Thoracic aorta (tissue), 2 donors: ENCODE data around the gene AWAT1. TPM values are rescaled to one million over a fixed set of nuclear protein-coding genes. Genes with fewer than 3 reads are reported as not detected.
"Not testable (repeated sequence)": the region's sequence is repeated elsewhere in the genome, so short reads cannot be mapped to it uniquely, and the experiment has no call there.

Source experiments
- ATAC-seq: fragments of 150-250 bp; one replicate; pipeline ENCODE4 v1.8.0; 2017; ENCODE audit warnings: low read depth; ENCODE audit not compliant: insufficient number of reproducible peaks, low FRiP score
- DNase-seq: peaks from one replicate; pipeline ENCODE4 v3.0.0-alpha.2; 2020; ENCODE audit warnings: low spot score
- H3K27ac ChIP-seq, 2 donors: fragments of 200-600 bp; sonication (generic); 1 replicate in 1 of 2; 2 replicates in 1 of 2; pipeline ENCODE4 v1.5.1; 2016; ENCODE audit warnings: mild to moderate bottlenecking in 2 of 2, moderate library complexity in 2 of 2
- H3K27me3 ChIP-seq: fragments of 200-600 bp; sonication (generic); replicated peaks from 2 replicates; pipeline ENCODE4 v1.6.0; 2016; ENCODE audit warnings: mild to moderate bottlenecking; ENCODE audit not compliant: insufficient read depth
- H3K36me3 ChIP-seq: fragments of 200-600 bp; sonication (generic); one replicate; pipeline ENCODE4 v1.5.1; 2016
- H3K4me1 ChIP-seq, 2 donors: fragments of 200-600 bp; sonication (generic); 1 replicate in 1 of 2; 2 replicates in 1 of 2; pipeline versions ENCODE4 v1.5.1 to v1.6.0; 2016; ENCODE audit warnings: low read depth in 2 of 2, mild to moderate bottlenecking in 1 of 2; ENCODE audit not compliant: control insufficient read depth in 1 of 2
- H3K4me3 ChIP-seq: fragments of 200-600 bp; sonication (generic); 2 replicates; pipeline ENCODE4 v1.5.1; 2016; ENCODE audit warnings: mild to moderate bottlenecking
- H3K9me3 ChIP-seq: fragments of 200-600 bp; sonication (generic); 2 replicates; pipeline ENCODE4 v1.5.1; 2016
- total RNA-seq, 2 donors: library from RNA; depleted of rRNA; stranded (reverse); fragments of >200 nt; gene quantifications; one replicate each; pipeline versions ENCODE4 v1.1.0 to v1.2.3, GENCODE V29; 2016
- TF ChIP-seq, protein P1 (sequence below): fragments of 200-600 bp; sonication (generic); IDR thresholded peaks from one replicate; pipeline ENCODE4 v1.5.1; 2019; ENCODE audit warnings: antibody characterized with exemption

Gene AWAT1
- total RNA-seq, 2 donors from 2014 or later, result not detected

DNA sequence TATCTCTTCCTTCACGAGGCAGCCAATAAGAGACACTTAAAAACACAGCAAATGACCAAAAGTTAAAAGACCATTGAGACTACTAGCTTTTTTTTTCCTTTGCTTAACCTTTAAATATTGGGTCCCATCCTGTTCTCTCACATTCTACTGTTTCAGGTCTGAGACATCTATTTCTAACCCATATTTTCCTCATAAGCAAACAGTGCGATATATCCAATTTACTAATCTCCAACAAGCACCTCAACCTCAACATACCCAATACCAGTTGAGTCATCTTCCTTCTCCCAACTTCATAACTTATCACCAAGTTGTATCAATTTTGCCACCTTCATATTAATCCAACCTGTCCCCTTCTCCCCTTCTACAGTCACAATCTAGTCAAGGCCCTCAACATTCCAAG, 7.0 kb downstream of the AWAT1 start:
- Histone ChIP-seq H3K4me3 (no peak overlapping the region), H3K36me3 (no peaks in the 10 kb centered on the region), H3K4me1 (no peaks in the 10 kb centered on the region), H3K9me3 (no peaks in the 10 kb centered on the region), H3K27ac (no peak overlapping the region), H3K27me3 (no peaks in the 10 kb centered on the region)
- no peak for ATAC-seq
- TF ChIP-seq, protein P1, sequence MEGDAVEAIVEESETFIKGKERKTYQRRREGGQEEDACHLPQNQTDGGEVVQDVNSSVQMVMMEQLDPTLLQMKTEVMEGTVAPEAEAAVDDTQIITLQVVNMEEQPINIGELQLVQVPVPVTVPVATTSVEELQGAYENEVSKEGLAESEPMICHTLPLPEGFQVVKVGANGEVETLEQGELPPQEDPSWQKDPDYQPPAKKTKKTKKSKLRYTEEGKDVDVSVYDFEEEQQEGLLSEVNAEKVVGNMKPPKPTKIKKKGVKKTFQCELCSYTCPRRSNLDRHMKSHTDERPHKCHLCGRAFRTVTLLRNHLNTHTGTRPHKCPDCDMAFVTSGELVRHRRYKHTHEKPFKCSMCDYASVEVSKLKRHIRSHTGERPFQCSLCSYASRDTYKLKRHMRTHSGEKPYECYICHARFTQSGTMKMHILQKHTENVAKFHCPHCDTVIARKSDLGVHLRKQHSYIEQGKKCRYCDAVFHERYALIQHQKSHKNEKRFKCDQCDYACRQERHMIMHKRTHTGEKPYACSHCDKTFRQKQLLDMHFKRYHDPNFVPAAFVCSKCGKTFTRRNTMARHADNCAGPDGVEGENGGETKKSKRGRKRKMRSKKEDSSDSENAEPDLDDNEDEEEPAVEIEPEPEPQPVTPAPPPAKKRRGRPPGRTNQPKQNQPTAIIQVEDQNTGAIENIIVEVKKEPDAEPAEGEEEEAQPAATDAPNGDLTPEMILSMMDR, result no peak
- no peak for DNase-seq

DNA sequence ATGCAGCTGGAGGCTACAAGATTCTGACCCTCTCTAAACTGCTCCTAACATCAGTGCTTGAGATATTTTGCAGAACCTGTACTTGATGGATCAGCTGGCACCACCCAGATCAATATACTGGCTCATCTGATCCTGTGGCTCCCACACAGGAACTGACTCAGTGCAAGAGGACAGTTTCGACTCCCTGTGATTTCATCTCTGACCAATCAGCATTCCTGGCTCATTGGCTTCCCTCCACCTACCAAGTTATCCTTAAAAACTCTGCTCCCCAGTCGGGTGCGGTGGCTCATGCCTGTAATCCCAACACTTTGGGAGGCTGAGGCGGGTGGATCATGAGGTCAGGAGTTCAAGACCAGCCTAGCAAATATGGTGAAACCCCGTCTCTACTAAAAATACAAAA, 9.1 kb downstream of the AWAT1 start:
- not testable (repeated sequence) for H3K27me3 ChIP-seq, H3K9me3 ChIP-seq, H3K4me1 ChIP-seq, DNase-seq, H3K27ac ChIP-seq, ATAC-seq, H3K36me3 ChIP-seq, H3K4me3 ChIP-seq

DNA sequence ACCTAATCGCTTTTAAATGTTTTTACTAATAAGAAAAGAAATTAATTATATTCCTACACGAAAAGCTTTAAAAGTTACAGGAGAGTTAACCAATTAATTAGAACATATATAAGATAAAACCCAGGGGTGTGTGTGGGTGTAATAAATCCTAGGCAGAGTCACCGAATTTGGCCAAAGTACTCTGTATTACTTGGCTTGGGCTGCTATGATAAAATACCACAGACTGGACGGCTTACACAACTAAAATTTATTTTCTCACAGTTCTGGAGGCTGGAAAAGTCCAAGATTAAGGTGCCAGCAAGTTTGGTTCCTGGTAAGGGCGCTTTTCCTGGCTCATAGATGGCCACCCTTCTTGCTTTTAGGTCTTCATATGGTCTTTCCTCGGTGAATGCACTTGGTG, 10.4 kb downstream of the AWAT1 start:
- no peak overlapping the region for H3K4me3 ChIP-seq
- no peaks in the 10 kb centered on the region for H3K27me3 ChIP-seq
- DNase-seq, result no peak
- H3K4me1 ChIP-seq, result no peaks in the 10 kb centered on the region
- no peaks in the 10 kb centered on the region for H3K9me3 ChIP-seq
- TF ChIP-seq, protein P1, result no peak
- no peak for ATAC-seq
- H3K36me3 ChIP-seq, result no peaks in the 10 kb centered on the region
- no peak overlapping the region for H3K27ac ChIP-seq

DNA sequence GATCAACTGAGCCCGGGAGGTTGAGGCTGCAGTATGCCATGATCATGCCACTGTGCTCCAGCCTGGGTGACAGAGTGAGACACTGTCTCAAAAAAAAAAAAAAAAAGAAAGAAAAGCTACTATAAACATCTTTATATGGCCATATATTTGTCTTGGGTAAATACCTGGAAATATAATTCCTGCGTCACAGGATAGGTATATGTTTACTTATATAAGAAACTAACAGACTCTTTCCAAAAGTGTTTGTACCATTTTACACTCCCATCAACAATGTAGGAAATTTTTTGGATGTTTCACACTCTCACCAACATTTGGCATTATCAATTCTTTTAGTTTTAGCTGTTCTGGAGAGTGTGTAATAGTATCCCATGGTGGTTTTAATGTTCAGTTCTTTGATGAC, 12.8 kb downstream of the AWAT1 start:
- H3K27me3 ChIP-seq, result no peaks in the 10 kb centered on the region
- ATAC-seq (no peak), DNase-seq (no peak)
- H3K4me3 ChIP-seq, result no peak overlapping the region
- TF ChIP-seq, protein P1, result no peak
- no peaks in the 10 kb centered on the region for H3K9me3 ChIP-seq
- H3K4me1 ChIP-seq, result no peaks in the 10 kb centered on the region
- H3K36me3 ChIP-seq, result no peaks in the 10 kb centered on the region
- H3K27ac ChIP-seq, result no peak overlapping the region

DNA sequence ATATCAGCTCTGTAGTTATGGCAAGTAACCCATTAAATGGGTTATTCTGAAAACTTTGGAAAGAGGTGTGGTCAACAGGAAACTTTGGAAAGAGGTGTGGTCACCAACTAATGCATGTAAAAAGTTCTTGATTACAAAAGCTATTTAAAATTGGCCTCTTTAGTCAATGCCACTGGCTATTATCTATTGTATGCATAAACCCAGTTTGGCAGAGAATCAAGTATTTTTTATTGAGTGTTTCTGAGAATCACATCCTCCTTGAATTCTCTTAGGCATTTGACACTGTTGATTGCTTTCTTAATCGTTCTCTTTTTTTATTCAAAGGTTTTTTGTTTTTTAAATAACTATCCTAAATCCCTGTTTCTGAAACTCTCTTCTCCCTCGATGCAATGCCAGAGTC, 18.0 kb downstream of the AWAT1 start:
- TF ChIP-seq, protein P1, result no peak
- H3K9me3 ChIP-seq, result no peaks in the 10 kb centered on the region
- H3K4me3 ChIP-seq, result no peak overlapping the region
- no peaks in the 10 kb centered on the region for H3K4me1 ChIP-seq
- no peaks in the 10 kb centered on the region for H3K27me3 ChIP-seq
- DNase-seq (no peak), ATAC-seq (no peak)
- no peaks in the 10 kb centered on the region for H3K36me3 ChIP-seq
- no peak overlapping the region for H3K27ac ChIP-seq

DNA sequence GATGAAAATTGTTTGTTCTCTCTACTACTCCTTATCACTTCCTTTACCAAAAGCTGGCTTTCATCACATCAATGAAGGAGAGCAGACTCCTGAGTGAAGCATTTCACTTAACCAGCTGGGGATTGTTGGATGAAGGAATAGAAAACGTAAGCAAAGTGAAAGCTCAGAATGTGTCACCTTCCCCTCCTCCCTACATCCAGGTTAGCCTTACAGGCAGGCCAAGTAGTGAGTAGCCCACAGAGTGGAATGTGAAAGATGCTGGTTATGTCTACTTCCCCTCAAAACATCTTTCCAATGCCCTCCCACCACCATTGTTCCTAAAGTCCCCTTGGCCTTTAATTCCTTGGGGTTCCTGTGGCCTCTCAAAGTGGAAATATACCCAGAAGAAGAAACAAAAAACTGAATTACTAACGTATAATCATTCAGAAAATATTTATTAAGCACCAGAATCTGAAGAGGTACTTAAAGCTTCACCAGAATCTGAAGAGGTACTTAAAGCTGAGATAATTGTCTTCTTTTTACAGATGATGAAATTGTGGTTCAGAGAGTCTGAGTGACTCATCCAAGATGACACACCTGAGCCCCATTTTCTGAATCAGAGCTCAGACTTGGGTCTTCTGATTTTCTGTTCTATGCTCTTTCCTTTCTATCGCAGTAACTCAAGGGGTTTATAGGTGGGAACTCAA, 19.1 kb downstream of the AWAT1 start:
- TF ChIP-seq, protein P1, result no peak
- H3K27me3 ChIP-seq, result no peaks in the 10 kb centered on the region
- ATAC-seq, result no peak
- H3K27ac ChIP-seq, result no peak overlapping the region
- H3K9me3 ChIP-seq, result no peaks in the 10 kb centered on the region
- no peaks in the 10 kb centered on the region for H3K36me3 ChIP-seq
- no peak overlapping the region for H3K4me3 ChIP-seq
- no peaks in the 10 kb centered on the region for H3K4me1 ChIP-seq
- no peak for DNase-seq
